Activated CD8-positive, alpha-beta T cell treated with anti-CD3 and anti-CD28 coated beads, Interleukin-2, amount 10 ng/mL, durations not matched to agents 7 days and 5 days (primary cell): ENCODE data around the gene KAZN. TPM values are rescaled to one million over a fixed set of nuclear protein-coding genes. Genes with fewer than 3 reads are reported as not detected.

Experiments used
- ATAC-seq: fragments of 150-1000 bp; cut with Tn5 transposase; one replicate; pipeline ENCODE4 v1.10.0; 2021; ENCODE audit warnings: moderate library complexity
- CTCF ChIA-PET: fragments of 350-600 bp; sonication (Branson Sonifier 250); formaldehyde crosslinking; loops from one replicate; lab custom pipeline; 2021; ENCODE audit warnings: antibody characterized with exemption; lab: Charles Lee
- POLR2A ChIA-PET: fragments of 350-600 bp; sonication (Branson Sonifier 250); formaldehyde crosslinking; loops from one replicate; lab custom pipeline; 2021; ENCODE audit warnings: antibody characterized with exemption; lab: Charles Lee
- DNase-seq: peaks from one replicate; pipeline ENCODE4 v3.0.0-alpha.2; 2020
- H3K27ac Mint-ChIP-seq: one replicate; pipeline ENCODE4 v1.8.0; 2021; ENCODE audit warnings: mild to moderate bottlenecking, mixed read lengths
- H3K27me3 Mint-ChIP-seq: one replicate; pipeline ENCODE4 v1.8.0; 2021; ENCODE audit warnings: low read depth, mixed read lengths
- H3K36me3 Mint-ChIP-seq: one replicate; pipeline ENCODE4 v1.8.0; 2021; ENCODE audit warnings: low read depth, mixed read lengths
- H3K4me1 Mint-ChIP-seq: one replicate; pipeline ENCODE4 v1.8.0; 2021; ENCODE audit warnings: low read depth, mixed read lengths
- H3K4me3 Mint-ChIP-seq: one replicate; pipeline ENCODE4 v1.8.0; 2021; ENCODE audit warnings: mild to moderate bottlenecking, mixed read lengths
- H3K9me3 Mint-ChIP-seq: one replicate; pipeline ENCODE4 v1.8.0; 2022; ENCODE audit warnings: mixed read lengths; ENCODE audit not compliant: insufficient read depth
- total RNA-seq, 2 experiments: library from RNA; stranded (reverse); gene quantifications; one replicate each; pipeline ENCODE4 v1.2.3, GENCODE V29; 2021

Gene KAZN
- total RNA-seq, 2 experiments from 2014 or later: 1.1 to 1.7 TPM

DNA sequence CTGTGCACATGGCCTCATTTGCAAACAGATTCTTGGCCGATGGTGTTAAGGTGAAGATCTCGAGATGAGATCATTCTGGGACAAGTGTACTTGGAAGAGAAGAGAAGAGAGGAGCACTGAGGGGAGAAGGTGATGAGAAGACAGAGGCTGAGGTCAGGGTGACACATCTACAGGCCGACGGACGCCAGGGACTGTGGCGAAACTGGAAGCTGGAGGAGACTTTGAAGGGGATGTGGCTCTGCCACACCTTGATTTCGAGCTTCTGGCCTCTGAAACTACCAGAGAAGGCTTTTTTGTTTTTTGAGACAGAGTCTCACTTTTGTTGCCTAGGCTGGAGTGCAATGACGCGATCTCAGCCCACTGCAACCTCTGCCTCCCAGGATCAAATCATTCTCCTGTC lies 417.5 kb downstream of the KAZN start:
- ChIA-PET CTCF (interaction anchor here (0.7 to 2.1 kb wide), 2 partner anchors 11 to 12 kb away, joined by 4 to 10 read pairs; no protein-coding TSS in a partner anchor), POLR2A (no interaction called here)
- no peaks in the 10 kb centered on the region for H3K27me3 Mint-ChIP-seq
- DNase-seq (no peak), ATAC-seq (no peak)
- no peaks in the 10 kb centered on the region for H3K36me3 Mint-ChIP-seq
- peak overlapping the region; percentile 15 for H3K27ac Mint-ChIP-seq
- no peak overlapping the region for H3K4me3 Mint-ChIP-seq
- no peaks in the 10 kb centered on the region for H3K9me3 Mint-ChIP-seq
- H3K4me1 Mint-ChIP-seq: peaks cover 11% of the 10 kb centered on the region

DNA sequence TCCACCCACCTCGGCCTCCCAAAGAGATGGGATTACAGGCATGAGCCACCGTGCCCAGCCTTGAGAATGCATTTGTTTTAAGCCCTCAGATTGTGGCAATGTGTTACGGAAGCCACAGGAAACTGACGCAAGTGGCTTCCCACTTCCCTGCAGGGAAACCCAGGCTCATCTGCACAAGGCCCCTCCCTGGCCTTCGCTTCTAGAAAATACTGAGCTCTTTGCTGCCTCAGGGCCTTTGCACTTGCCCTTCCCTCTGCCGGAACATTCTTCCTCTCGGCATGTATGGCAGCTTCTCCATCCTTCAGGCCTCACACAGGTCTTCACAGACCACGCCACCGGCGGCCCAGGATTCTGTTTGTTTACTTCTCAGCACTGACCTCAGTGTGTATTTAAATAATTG lies 418.0 kb downstream of the KAZN start:
- CTCF ChIA-PET: interaction anchor here (2.1 kb wide), 1 partner anchor 11 kb away, joined by 10 read pairs; no protein-coding TSS in a partner anchor
- H3K4me1 Mint-ChIP-seq: peaks cover 11% of the 10 kb centered on the region
- POLR2A ChIA-PET: no interaction called here
- H3K27ac Mint-ChIP-seq: peak overlapping the region; percentile 15
- no peaks in the 10 kb centered on the region for H3K27me3 Mint-ChIP-seq
- DNase-seq (peak; percentile 26), ATAC-seq (no peak)
- H3K36me3 Mint-ChIP-seq: no peaks in the 10 kb centered on the region
- H3K9me3 Mint-ChIP-seq: no peaks in the 10 kb centered on the region
- H3K4me3 Mint-ChIP-seq: no peak overlapping the region

DNA sequence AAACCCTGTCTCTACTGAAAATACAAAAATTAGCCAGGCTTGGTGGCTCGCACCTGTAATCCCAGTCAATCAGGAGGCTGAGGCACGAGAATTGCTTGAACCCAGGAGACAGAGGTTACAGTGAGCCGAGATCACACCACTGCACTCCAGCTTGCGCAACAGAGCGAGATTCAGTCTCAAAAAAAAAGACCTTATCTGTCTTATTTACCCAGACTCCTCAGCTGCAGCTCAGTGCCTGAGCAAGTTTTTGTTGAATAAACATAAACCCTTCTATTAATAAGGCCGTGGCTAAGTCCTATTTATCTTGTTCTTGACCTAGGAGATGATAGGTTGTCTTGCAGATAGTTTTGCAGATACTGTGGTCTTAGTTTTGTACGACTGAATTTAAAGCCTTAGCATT lies 418.6 kb downstream of the KAZN start:
- Mint-ChIP-seq H3K27me3 (no peaks in the 10 kb centered on the region), H3K4me1 (peaks cover 11% of the 10 kb centered on the region), H3K27ac (no peak overlapping the region), H3K36me3 (no peaks in the 10 kb centered on the region), H3K9me3 (no peaks in the 10 kb centered on the region), H3K4me3 (no peak overlapping the region)
- DNase-seq: no peak
- ChIA-PET POLR2A (no interaction called here), CTCF (interaction anchor here (2.1 kb wide), 1 partner anchor 10 kb away, joined by 10 read pairs; no protein-coding TSS in a partner anchor)
- no peak for ATAC-seq

DNA sequence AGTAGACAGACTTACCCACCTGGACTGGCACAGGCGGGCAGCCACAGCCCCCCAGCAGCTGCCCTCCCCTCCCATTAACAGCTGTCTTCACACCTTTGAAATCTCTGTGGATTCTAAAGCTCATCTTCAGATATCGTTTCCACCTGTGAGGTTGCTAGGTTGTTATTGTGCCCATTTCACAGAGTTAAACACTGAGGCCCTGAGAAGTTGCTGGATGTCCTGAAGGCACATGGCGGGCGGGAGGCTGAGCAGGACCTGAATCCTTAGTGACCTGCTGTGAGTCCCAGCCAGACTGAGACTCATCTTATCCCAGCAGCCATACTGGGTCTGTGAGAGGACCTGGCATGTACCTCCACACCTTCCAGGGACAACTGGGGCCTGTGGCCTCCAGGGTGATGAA lies 420.3 kb downstream of the KAZN start:
- Mint-ChIP-seq H3K36me3 (no peaks in the 10 kb centered on the region), H3K27ac (no peak overlapping the region), H3K9me3 (no peaks in the 10 kb centered on the region), H3K27me3 (no peaks in the 10 kb centered on the region), H3K4me3 (no peak overlapping the region), H3K4me1 (peaks cover 11% of the 10 kb centered on the region)
- CTCF ChIA-PET: interaction anchor here (1.2 kb wide), 1 partner anchor 9 kb away, joined by 3 read pairs; no protein-coding TSS in a partner anchor
- ATAC-seq: no peak
- POLR2A ChIA-PET: no interaction called here
- no peak for DNase-seq

DNA sequence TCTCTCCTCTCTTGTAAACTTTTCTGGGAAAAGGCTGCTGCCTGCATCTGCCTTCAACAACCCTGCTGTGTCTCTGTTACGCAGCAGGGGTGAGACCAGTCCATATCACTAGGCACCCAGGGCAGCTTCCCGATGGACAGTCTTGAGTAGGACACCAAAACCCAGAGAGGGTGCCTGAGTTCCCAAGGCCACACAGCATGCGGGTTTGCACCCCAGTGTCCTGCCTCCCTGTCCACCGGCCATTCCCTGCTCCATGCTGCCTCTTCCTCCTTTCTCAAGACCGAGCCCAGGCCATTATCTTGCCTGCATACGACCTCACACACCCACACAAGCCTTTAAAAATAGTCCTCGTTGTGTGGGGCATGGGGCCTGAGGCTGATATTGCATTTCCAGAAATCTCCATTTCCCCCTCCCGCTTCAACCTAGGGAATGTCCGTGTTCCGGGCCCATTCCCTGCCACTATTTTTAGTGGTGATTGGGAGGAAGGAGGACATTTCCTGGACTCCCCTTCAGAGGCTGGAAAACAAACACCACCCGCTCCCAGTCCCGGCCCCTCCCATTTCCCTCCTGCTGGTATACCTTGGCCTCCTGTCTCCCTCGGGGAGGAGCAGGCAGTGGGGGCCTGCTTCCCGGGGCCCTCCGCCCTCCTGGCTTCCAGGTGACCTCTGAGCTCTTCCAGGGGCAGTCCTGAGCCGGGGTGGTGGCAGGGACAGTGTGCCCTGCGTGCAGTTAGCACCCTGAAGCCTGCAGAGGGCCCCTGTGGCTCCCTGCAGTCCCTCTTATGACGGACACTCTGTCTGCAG lies 422.7 kb downstream of the KAZN start:
- ChIA-PET POLR2A (no interaction called here), CTCF (no interaction called here)
- Mint-ChIP-seq H3K4me3 (no peak overlapping the region), H3K27ac (no peak overlapping the region), H3K4me1 (peaks cover 5% of the 10 kb centered on the region), H3K9me3 (no peaks in the 10 kb centered on the region), H3K36me3 (no peaks in the 10 kb centered on the region), H3K27me3 (no peaks in the 10 kb centered on the region)
- ATAC-seq (no peak), DNase-seq (no peak)

DNA sequence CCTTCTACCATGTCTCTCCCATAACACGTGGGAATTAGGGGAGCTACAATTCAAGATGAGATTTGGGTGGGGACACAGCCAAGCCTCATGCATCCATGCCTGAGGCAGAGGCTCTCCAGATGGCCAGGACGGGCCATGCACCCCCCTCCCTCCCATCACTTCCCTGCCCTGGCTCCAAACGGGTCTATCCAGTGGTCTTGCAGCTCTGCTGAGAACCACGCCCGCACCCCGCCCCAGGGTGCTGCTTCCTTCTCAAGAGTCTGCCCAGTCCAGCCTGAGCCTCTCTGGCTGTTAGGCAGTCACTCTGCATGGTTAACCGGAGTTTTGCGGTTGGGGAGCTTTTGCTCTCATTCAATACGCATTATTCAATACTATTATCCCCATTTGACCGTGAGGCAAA lies 423.6 kb downstream of the KAZN start:
- CTCF ChIA-PET: no interaction called here

DNA sequence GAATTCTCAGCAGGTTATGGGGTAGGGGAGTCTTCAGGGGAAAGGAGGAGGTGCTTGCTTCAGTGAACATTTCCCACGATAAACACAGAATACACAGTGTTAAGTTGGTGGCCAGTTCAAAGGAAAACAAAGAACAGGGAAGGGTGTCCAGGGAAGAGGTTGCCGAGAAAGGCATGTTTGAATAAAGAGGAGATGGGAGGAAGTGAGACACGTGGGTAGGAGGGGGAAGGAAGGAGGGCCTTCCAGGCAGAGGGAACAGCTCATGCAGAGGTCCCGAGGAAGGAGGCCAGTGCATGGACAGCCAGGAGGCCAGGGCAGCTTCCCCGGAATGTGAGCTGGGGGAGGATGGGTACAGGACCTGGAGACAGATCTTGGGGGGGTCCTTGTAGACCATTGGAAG lies 424.7 kb downstream of the KAZN start:
- H3K4me3 Mint-ChIP-seq: no peak overlapping the region
- no peaks in the 10 kb centered on the region for H3K27me3 Mint-ChIP-seq
- POLR2A ChIA-PET: no interaction called here
- H3K27ac Mint-ChIP-seq: no peak overlapping the region
- ATAC-seq: no peak
- DNase-seq: no peak
- no peaks in the 10 kb centered on the region for H3K9me3 Mint-ChIP-seq
- H3K4me1 Mint-ChIP-seq: no peaks in the 10 kb centered on the region
- H3K36me3 Mint-ChIP-seq: no peaks in the 10 kb centered on the region
- CTCF ChIA-PET: no interaction called here

More for the DNA sequence above, 423.6 kb downstream of the KAZN start:
- Mint-ChIP-seq H3K27ac (no peak overlapping the region), H3K4me3 (no peak overlapping the region), H3K27me3 (no peaks in the 10 kb centered on the region), H3K9me3 (no peaks in the 10 kb centered on the region), H3K4me1 (no peaks in the 10 kb centered on the region), H3K36me3 (no peaks in the 10 kb centered on the region)
- no peak for DNase-seq
- ATAC-seq: no peak
- POLR2A ChIA-PET: no interaction called here

DNA sequence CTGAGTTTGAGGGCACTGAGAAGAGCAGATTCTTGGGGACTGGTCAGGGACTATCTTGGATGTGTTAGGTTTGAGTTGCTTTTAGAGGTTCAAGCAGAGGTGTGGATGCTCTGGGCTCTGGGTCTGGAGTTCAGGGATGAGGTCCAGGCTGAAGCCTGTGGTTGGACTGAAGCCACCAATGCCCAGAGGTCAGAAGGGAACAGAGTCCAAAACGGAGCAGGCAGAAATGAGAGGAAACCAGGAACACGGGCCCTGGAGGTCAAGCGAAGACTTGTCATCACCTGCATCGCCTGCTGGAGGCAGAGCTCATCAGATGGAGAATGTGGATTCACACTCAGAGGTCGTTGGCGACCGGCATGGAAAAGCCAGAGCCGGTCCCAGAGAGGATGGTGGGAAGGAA lies 425.5 kb downstream of the KAZN start:
- no peaks in the 10 kb centered on the region for H3K36me3 Mint-ChIP-seq
- H3K4me1 Mint-ChIP-seq: no peaks in the 10 kb centered on the region
- no peaks in the 10 kb centered on the region for H3K9me3 Mint-ChIP-seq
- ATAC-seq (no peak), DNase-seq (no peak)
- POLR2A ChIA-PET: no interaction called here
- no peaks in the 10 kb centered on the region for H3K27me3 Mint-ChIP-seq
- H3K4me3 Mint-ChIP-seq: no peak overlapping the region
- no peak overlapping the region for H3K27ac Mint-ChIP-seq
- CTCF ChIA-PET: no interaction called here

DNA sequence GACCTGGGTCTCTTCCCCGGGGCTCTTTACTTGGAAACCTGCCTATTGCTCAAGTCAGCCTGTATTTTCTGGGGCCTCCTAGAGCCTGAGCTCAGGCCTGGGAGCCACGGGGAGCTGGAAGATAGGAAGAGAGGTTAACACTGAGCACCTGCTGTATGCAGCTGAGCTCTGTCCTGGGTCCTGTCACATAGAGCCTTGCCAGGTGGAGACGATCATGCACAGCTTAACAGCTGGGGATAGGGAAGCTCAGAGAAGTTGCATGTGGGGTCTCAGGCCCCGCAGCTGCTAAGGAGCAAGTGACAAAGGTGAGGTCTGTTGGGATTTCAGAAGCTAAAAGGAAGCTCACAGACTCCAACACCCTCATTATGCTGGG lies 427.6 kb downstream of the KAZN start:
- POLR2A ChIA-PET: interaction anchor here (0.7 kb wide), 1 partner anchor 57 kb away, joined by 3 read pairs; no protein-coding TSS in a partner anchor

DNA sequence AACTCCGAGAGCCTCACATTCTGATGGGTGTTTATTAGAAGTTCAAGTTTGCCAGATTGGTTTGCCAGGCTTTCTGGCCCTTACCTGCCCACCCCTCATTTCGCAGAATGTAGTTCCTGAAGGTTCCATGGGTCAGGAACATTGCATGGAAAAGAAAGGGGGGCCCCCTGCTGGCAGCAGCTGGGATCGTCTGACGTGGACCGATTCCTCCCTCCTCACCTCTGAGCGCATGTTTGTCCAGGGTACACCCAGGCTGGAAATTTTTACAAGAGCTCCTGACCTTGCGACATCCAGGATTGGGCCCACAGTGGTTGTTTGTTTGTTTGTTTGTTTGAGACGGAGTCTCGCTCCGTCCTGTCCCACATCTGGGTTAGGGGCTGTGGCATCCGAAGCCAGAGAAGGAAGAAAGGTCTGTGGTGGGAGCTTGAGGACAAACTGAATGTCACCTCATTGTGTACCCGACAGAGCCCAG lies 429.1 kb downstream of the KAZN start:
- no peaks in the 10 kb centered on the region for H3K4me1 Mint-ChIP-seq
- POLR2A ChIA-PET: no interaction called here
- CTCF ChIA-PET: interaction anchor here (0.8 to 3.8 kb wide), 17 partner anchors 9 to 670 kb away, joined by 3 to 23 read pairs (median 4); no protein-coding TSS in a partner anchor
- ATAC-seq: no peak
- H3K27ac Mint-ChIP-seq: no peak overlapping the region
- no peak overlapping the region for H3K4me3 Mint-ChIP-seq
- H3K27me3 Mint-ChIP-seq: no peaks in the 10 kb centered on the region
- no peaks in the 10 kb centered on the region for H3K36me3 Mint-ChIP-seq
- DNase-seq: peak; percentile 42
- H3K9me3 Mint-ChIP-seq: no peaks in the 10 kb centered on the region

More for the DNA sequence above, 427.6 kb downstream of the KAZN start:
- DNase-seq (no peak), ATAC-seq (no peak)
- Mint-ChIP-seq H3K36me3 (no peaks in the 10 kb centered on the region), H3K9me3 (no peaks in the 10 kb centered on the region), H3K27me3 (no peaks in the 10 kb centered on the region), H3K4me3 (no peak overlapping the region), H3K27ac (no peak overlapping the region), H3K4me1 (no peaks in the 10 kb centered on the region)
- CTCF ChIA-PET: interaction anchor here (1.7 to 3.8 kb wide), 5 partner anchors 9 to 247 kb away, joined by 4 to 23 read pairs (median 10); no protein-coding TSS in a partner anchor

DNA sequence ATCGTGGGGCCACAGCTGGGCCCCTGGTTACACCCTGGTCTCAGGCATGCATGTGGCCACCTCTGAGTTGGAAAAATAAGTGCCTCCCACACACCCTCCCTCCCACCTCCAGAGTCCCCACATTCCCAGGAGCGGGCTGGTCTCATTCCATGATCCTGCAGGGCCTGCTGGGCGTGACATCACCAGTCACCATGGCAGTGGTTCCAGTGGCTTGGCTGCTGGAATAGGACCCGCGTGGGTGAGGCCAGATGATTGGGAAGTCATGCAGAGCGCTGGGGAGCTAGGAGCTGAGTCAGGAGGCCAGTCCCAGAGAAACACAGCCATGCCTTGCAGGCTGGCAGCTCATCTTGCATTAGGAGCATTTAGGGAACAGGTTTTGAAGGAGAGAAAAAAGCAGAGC lies 429.6 kb downstream of the KAZN start:
- H3K36me3 Mint-ChIP-seq: no peaks in the 10 kb centered on the region
- no peak overlapping the region for H3K4me3 Mint-ChIP-seq
- DNase-seq (no peak), ATAC-seq (no peak)
- no peaks in the 10 kb centered on the region for H3K9me3 Mint-ChIP-seq
- H3K27ac Mint-ChIP-seq: no peak overlapping the region
- POLR2A ChIA-PET: no interaction called here
- no peaks in the 10 kb centered on the region for H3K27me3 Mint-ChIP-seq
- H3K4me1 Mint-ChIP-seq: no peaks in the 10 kb centered on the region
- CTCF ChIA-PET: interaction anchor here (0.8 to 3.8 kb wide), 18 partner anchors 9 to 670 kb away, joined by 3 to 23 read pairs (median 4); no protein-coding TSS in a partner anchor

DNA sequence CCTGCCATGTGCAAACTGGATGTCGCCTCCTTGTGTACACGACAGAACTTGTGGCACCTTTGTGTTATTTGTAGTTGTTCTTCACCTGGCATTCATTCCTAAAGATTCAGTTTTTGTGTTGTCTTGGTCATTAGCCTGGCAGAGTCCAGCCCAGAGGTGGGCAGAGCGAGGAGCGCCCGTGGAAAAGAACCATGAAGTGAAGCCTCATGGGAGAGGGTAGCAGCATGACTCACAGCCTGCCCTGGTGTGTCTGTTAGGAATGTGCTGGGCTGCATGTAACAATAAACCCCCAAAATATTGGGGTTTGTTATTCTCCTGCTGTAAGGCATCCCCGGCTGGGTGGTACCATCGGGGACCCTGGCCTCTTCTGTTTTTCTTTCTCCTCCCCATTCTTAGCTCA lies 430.1 kb downstream of the KAZN start:
- Mint-ChIP-seq H3K9me3 (no peaks in the 10 kb centered on the region), H3K36me3 (no peaks in the 10 kb centered on the region), H3K27me3 (peaks cover 2% of the 10 kb centered on the region), H3K27ac (no peak overlapping the region), H3K4me3 (no peak overlapping the region), H3K4me1 (peaks cover 5% of the 10 kb centered on the region)
- DNase-seq (no peak), ATAC-seq (no peak)
- ChIA-PET CTCF (interaction anchor here (0.8 to 3.8 kb wide), 8 partner anchors 9 to 250 kb away, joined by 3 to 23 read pairs (median 4); no protein-coding TSS in a partner anchor), POLR2A (no interaction called here)
